ENCODE measurements around the gene GPR176.

Gene GPR176

GRCh38 chr15:39908186-39908585, 11.9 kb downstream of the GPR176 start:
- Histone ChIP-seq H3K4me3 (ENCODE audit: low read length, poor library complexity, severe bottlenecking) (no peak overlapping the region), H3K9me3 (ENCODE audit: insufficient read depth, low read depth, low read length) (no peaks in the 10 kb centered on the region), H4K20me1 (ENCODE audit: insufficient read depth, low read length, poor library complexity, severe bottlenecking) (no peaks in the 10 kb centered on the region), H3K36me3 (ENCODE audit: insufficient read depth, low read length) (no peaks in the 10 kb centered on the region), H3F3A (ENCODE audit: low read depth) (no peaks in the 10 kb centered on the region), H3K4me1 (ENCODE audit: insufficient read depth, low read length, poor library complexity, severe bottlenecking) (peaks cover 3% of the 10 kb centered on the region), H3K9me2 (replicated peaks; ENCODE audit: low read depth, low read length) (no peaks in the 10 kb centered on the region), H3K27me3 (ENCODE audit: insufficient read depth, low read length, poor library complexity, severe bottlenecking) (no peaks in the 10 kb centered on the region), H3K4me2 (ENCODE audit: low read depth, low read length, poor library complexity, severe bottlenecking) (no peak overlapping the region), H3K79me2 (ENCODE audit: insufficient read depth, low read length) (no peaks in the 10 kb centered on the region), H3K9ac (ENCODE audit: low read depth, low read length, poor library complexity, severe bottlenecking) (no peak overlapping the region), H2AFZ (ENCODE audit: low read length) (no peak overlapping the region)
- TF ChIP-seq CTCF (conservative IDR thresholded peaks at IDR 0.05; ENCODE audit: low read length), result no peak
- TF ChIP-seq EZH2phosphoT487 (IDR thresholded peaks at IDR 0.05; ENCODE audit: borderline replicate concordance), result no peak

DNA sequence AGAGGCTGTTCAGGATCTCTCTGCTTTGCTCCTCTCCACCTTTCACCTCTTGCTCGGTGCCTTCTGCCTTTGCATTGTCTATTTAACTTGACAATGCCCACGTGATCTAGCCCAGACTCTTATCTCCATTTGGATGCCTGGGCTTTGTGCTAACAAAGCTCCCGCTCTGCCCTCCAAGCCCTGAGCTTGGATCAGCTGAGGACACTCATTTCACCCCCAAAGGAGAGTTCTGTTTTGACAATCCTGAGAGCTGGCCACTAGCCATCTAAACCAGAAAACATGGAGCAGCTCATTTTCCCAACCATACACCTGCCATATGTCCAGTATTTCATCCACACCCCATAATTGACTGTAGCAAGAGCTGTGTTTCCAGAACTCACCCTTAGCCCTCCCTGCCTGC, 12.8 kb downstream of the GPR176 start:
- H3K79me2 ChIP-seq (ENCODE audit: insufficient read depth, low read length), result no peaks in the 10 kb centered on the region
- no peaks in the 10 kb centered on the region for H3F3A ChIP-seq (ENCODE audit: low read depth)
- no peak for TF ChIP-seq CTCF (conservative IDR thresholded peaks at IDR 0.05; ENCODE audit: low read length)
- no peak for TF ChIP-seq EZH2phosphoT487 (IDR thresholded peaks at IDR 0.05; ENCODE audit: borderline replicate concordance)
- H4K20me1 ChIP-seq (ENCODE audit: insufficient read depth, low read length, poor library complexity, severe bottlenecking), result no peaks in the 10 kb centered on the region
- H3K4me3 ChIP-seq (ENCODE audit: low read length, poor library complexity, severe bottlenecking), result no peak overlapping the region
- H3K9me2 ChIP-seq (replicated peaks; ENCODE audit: low read depth, low read length), result no peaks in the 10 kb centered on the region
- H3K4me2 ChIP-seq (ENCODE audit: low read depth, low read length, poor library complexity, severe bottlenecking), result no peak overlapping the region
- H3K36me3 ChIP-seq (ENCODE audit: insufficient read depth, low read length), result no peaks in the 10 kb centered on the region
- H3K27me3 ChIP-seq (ENCODE audit: insufficient read depth, low read length, poor library complexity, severe bottlenecking), result no peaks in the 10 kb centered on the region
- H2AFZ ChIP-seq (ENCODE audit: low read length), result no peak overlapping the region
- no peak overlapping the region for H3K9ac ChIP-seq (ENCODE audit: low read depth, low read length, poor library complexity, severe bottlenecking)
- H3K9me3 ChIP-seq (ENCODE audit: insufficient read depth, low read depth, low read length), result no peaks in the 10 kb centered on the region
- H3K4me1 ChIP-seq (ENCODE audit: insufficient read depth, low read length, poor library complexity, severe bottlenecking), result peaks cover 3% of the 10 kb centered on the region

DNA sequence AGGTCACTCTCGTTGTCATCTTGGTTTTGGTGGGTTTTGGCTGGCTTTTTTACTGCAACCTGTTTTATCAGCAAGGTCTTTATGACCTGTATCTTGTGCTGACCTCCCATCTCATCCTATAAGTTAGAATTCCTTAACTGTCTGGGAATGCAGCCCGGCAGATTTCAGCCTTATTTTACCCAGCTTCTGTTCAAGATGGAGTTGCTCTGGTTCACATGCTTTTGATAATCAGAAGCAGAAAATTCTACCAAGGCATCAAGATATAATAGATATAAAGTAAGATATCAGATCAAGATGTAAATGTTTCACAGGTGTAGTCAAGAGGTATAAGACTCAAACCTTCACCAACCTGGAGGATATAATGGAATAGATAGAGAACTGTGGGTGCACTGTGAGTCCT, 16.0 kb downstream of the GPR176 start:
- no peaks in the 10 kb centered on the region for H3K79me2 ChIP-seq (ENCODE audit: insufficient read depth, low read length)
- H3K9me3 ChIP-seq (ENCODE audit: insufficient read depth, low read depth, low read length), result no peaks in the 10 kb centered on the region
- no peak overlapping the region for H3K9ac ChIP-seq (ENCODE audit: low read depth, low read length, poor library complexity, severe bottlenecking)
- peaks cover 3% of the 10 kb centered on the region for H3K4me1 ChIP-seq (ENCODE audit: insufficient read depth, low read length, poor library complexity, severe bottlenecking)
- no peaks in the 10 kb centered on the region for H3K9me2 ChIP-seq (replicated peaks; ENCODE audit: low read depth, low read length)
- TF ChIP-seq EZH2phosphoT487 (IDR thresholded peaks at IDR 0.05; ENCODE audit: borderline replicate concordance) (no peak), CTCF (conservative IDR thresholded peaks at IDR 0.05; ENCODE audit: low read length) (no peak)
- no peak overlapping the region for H2AFZ ChIP-seq (ENCODE audit: low read length)
- H4K20me1 ChIP-seq (ENCODE audit: insufficient read depth, low read length, poor library complexity, severe bottlenecking), result no peaks in the 10 kb centered on the region
- no peak overlapping the region for H3K4me2 ChIP-seq (ENCODE audit: low read depth, low read length, poor library complexity, severe bottlenecking)
- no peaks in the 10 kb centered on the region for H3F3A ChIP-seq (ENCODE audit: low read depth)
- no peaks in the 10 kb centered on the region for H3K36me3 ChIP-seq (ENCODE audit: insufficient read depth, low read length)
- no peaks in the 10 kb centered on the region for H3K27me3 ChIP-seq (ENCODE audit: insufficient read depth, low read length, poor library complexity, severe bottlenecking)
- H3K4me3 ChIP-seq (ENCODE audit: low read length, poor library complexity, severe bottlenecking), result no peak overlapping the region
